OCI-LY7 (cell line): ENCODE measurements around the gene ZKSCAN7. TPM values are rescaled to one million over a fixed set of nuclear protein-coding genes. Genes with fewer than 3 reads are reported as not detected.
"Not testable (repeated sequence)": the region's sequence is repeated elsewhere in the genome, so short reads cannot be mapped to it uniquely, and the experiment has no call there.

Experiments
- BruUV-seq: library from RNA; stranded (reverse); fragments of 400-500 nt; replicated peaks from 2 replicates; lab custom pipeline; 2021; lab: Mats Ljungman, UMichigan
- CTCF ChIA-PET: fragments of 300-600 bp; sonication (Branson Sonifier 250); formaldehyde crosslinking; loops from one replicate; lab custom pipeline; 2022; ENCODE audit warnings: antibody characterized with exemption; ENCODE audit not compliant: unreplicated experiment; lab: Charles Lee
- POLR2A ChIA-PET: fragments of 300-600 bp; sonication (Branson Sonifier 250); formaldehyde crosslinking; loops from one replicate; lab custom pipeline; 2022; ENCODE audit warnings: antibody characterized with exemption; lab: Charles Lee
- DNase-seq: peaks from one replicate; pipeline ENCODE4 v3.0.0-alpha.2; 2015; ENCODE audit warnings: low spot score
- H2AFZ ChIP-seq: fragments of 200-600 bp; sonication (generic), shearing (Covaris generic); 2 replicates; pipeline ENCODE4 v1.6.1; 2014; ENCODE audit warnings: mild to moderate bottlenecking, antibody characterized with exemption, low read length, moderate library complexity
- H3K27ac ChIP-seq: fragments of 200-600 bp; sonication (generic); 2 replicates; pipeline ENCODE4 v1.5.1; 2014; ENCODE audit warnings: mixed run types, low read depth, mild to moderate bottlenecking, moderate library complexity, low read length, inconsistent platforms; ENCODE audit not compliant: poor library complexity, severe bottlenecking
- H3K36me3 ChIP-seq: fragments of 200-600 bp; sonication (generic); 2 replicates; pipeline ENCODE4 v1.6.1; 2014; ENCODE audit warnings: mild to moderate bottlenecking, antibody characterized with exemption, low read length, moderate library complexity, mixed read lengths; ENCODE audit not compliant: insufficient read depth
- H3K4me1 ChIP-seq: fragments of 200-600 bp; sonication (generic); 2 replicates; pipeline ENCODE4 v1.5.1; 2014; ENCODE audit warnings: mild to moderate bottlenecking, low read length; ENCODE audit not compliant: insufficient read depth, poor library complexity, severe bottlenecking
- H3K4me2 ChIP-seq: fragments of 200-600 bp; sonication (generic); 2 replicates; pipeline ENCODE4 v1.6.1; 2014; ENCODE audit warnings: mild to moderate bottlenecking, low read length
- H3K4me3 ChIP-seq: fragments of 200-600 bp; sonication (generic); 2 replicates; pipeline ENCODE4 v1.5.1; 2014; ENCODE audit warnings: mild to moderate bottlenecking, low read depth, low read length; ENCODE audit not compliant: poor library complexity, severe bottlenecking
- H3K79me2 ChIP-seq: fragments of 200-600 bp; sonication (generic); 2 replicates; pipeline ENCODE4 v1.6.1; 2016; ENCODE audit warnings: low read depth, mild to moderate bottlenecking, low read length, moderate library complexity, mixed read lengths; ENCODE audit not compliant: insufficient read depth
- H3K9me2 ChIP-seq: fragments of 200-600 bp; sonication (generic); 2 replicates; pipeline ENCODE4 v1.6.1; 2016; ENCODE audit warnings: mild to moderate bottlenecking, low read length, mixed read lengths; ENCODE audit not compliant: insufficient read depth
- H3K9me3 ChIP-seq: fragments of 200-600 bp; sonication (generic); 2 replicates; pipeline ENCODE4 v1.6.1; 2014; ENCODE audit warnings: mild to moderate bottlenecking, mixed run types, low read length, mixed read lengths
- H4K20me1 ChIP-seq: fragments of 200-600 bp; sonication (generic); 2 replicates; pipeline ENCODE4 v1.6.1; 2014; ENCODE audit warnings: mild to moderate bottlenecking, antibody characterized with exemption, low read length, moderate library complexity, mixed read lengths; ENCODE audit not compliant: insufficient read depth
- EZH2phosphoT487 ChIP-seq: fragments of 200-600 bp; sonication (generic); IDR thresholded peaks from 2 replicates; pipeline ENCODE4 v1.6.1; 2018; ENCODE audit warnings: low read depth, borderline replicate concordance, mild to moderate bottlenecking, mixed run types, antibody characterized with exemption, low read length, moderate library complexity, mixed read lengths
- intact Hi-C: fragments of 100-400 bp; cut with micrococcal nuclease; formaldehyde crosslinking; loops from one replicate; pipeline ENCODE4 v1.10.0; 2022; ENCODE audit not compliant: unreplicated experiment
- total RNA-seq, 2 experiments: library from RNA; depleted of rRNA in 1 of 2; stranded (reverse); fragments of >200 nt in 1 of 2; shearing (Covaris generic) in 1 of 2; gene quantifications; 2 replicates each; pipeline ENCODE4 v1.2.3, GENCODE V29; 2014 to 2022
- TF ChIP-seq, protein P1 (sequence below): fragments of 200-600 bp; sonication (generic); conservative IDR thresholded peaks from 2 replicates; pipeline ENCODE4 v1.5.1; 2014; ENCODE audit warnings: mild to moderate bottlenecking, antibody characterized with exemption, low read length, moderate library complexity, mixed read lengths

ZKSCAN7 gene
- total RNA-seq, 2 experiments from 2014 or later = not detected

DNA sequence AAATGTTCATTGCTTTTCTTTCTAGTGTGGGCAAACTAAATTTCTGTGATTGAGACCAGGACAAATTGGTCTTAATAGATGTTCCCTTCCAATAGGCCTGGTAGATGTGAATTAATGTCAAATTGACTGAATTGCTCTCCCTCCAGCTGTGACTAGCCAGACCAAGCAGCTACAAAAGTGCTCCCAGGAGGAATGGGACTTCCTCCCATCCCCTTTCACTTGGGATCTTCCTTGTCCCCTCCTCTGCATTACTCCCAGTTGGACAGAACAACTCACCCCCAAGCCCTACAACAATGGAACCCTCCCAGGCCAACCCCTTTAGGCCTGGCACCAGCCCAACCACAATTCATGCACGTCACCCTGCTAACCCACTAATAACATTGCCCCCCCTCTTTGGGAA, 19.6 kb upstream of the ZKSCAN7 start:
- ChIA-PET CTCF (no interaction called here), POLR2A (no interaction called here)
- no peak for DNase-seq
- no peaks in the 10 kb centered on the region for H3K4me1 ChIP-seq
- no peaks in the 10 kb centered on the region for H3K36me3 ChIP-seq
- intact Hi-C loops = no loop called here
- H3K9me3 ChIP-seq = no peaks in the 10 kb centered on the region
- no peaks in the 10 kb centered on the region for H3K79me2 ChIP-seq
- H3K4me3 ChIP-seq = no peak overlapping the region
- no peak overlapping the region for H3K27ac ChIP-seq
- H2AFZ ChIP-seq = no peak overlapping the region
- H3K9me2 ChIP-seq = no peaks in the 10 kb centered on the region
- H3K4me2 ChIP-seq = no peak overlapping the region
- BruUV-seq = no TSS peak
- TF ChIP-seq, protein P1, sequence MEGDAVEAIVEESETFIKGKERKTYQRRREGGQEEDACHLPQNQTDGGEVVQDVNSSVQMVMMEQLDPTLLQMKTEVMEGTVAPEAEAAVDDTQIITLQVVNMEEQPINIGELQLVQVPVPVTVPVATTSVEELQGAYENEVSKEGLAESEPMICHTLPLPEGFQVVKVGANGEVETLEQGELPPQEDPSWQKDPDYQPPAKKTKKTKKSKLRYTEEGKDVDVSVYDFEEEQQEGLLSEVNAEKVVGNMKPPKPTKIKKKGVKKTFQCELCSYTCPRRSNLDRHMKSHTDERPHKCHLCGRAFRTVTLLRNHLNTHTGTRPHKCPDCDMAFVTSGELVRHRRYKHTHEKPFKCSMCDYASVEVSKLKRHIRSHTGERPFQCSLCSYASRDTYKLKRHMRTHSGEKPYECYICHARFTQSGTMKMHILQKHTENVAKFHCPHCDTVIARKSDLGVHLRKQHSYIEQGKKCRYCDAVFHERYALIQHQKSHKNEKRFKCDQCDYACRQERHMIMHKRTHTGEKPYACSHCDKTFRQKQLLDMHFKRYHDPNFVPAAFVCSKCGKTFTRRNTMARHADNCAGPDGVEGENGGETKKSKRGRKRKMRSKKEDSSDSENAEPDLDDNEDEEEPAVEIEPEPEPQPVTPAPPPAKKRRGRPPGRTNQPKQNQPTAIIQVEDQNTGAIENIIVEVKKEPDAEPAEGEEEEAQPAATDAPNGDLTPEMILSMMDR = no peak
- TF ChIP-seq EZH2phosphoT487 = no peak
- no peaks in the 10 kb centered on the region for H4K20me1 ChIP-seq

DNA sequence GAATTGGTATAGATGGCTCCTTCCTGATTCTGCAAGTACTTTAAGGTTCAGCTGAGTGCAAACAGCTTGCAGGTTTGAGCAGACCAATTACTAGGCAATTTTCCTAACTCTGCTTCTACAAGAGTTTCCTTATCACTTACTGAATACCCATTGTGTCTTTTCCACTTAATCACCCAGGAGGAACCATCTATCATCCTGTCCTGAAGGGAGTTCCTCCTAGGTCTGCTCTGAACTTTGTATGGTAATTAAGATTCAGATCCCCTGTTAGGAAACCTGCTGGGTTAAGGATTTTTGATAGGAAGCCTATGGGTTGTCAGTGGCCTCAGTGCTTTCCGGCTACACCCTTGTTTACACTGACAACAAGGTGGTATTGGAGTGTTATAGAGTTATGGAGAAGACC, 10.2 kb upstream of the ZKSCAN7 start:
- DNase-seq, CTCF ChIA-PET, H4K20me1 ChIP-seq, H3K79me2 ChIP-seq, H3K27ac ChIP-seq, H2AFZ ChIP-seq, intact Hi-C loops, BruUV-seq, H3K9me3 ChIP-seq, POLR2A ChIA-PET, H3K9me2 ChIP-seq, H3K4me2 ChIP-seq, H3K4me3 ChIP-seq, H3K36me3 ChIP-seq, H3K4me1 ChIP-seq: not testable (repeated sequence)

DNA sequence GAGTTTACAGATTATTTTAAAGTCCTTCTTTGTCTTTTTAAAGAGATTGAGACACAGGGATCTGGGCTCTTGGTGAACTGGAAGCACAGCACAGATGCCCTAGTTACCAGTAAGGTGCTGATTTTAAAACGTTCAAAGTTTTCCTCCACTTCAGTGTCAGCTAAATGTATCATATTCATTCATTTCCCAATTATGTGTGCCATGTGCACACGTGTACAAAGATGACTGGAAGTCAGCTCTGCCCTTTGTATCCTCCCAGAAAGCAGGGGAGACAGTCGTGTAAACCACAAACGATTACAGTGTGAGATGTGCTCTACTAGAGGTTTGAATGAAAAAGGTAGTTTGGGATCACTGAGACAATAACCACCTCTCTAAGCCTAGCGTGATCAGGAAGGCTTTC, 730 bp downstream of the ZKSCAN7 start:
- Histone ChIP-seq H3K27ac (no peak overlapping the region), H3K36me3 (no peaks in the 10 kb centered on the region), H3K4me1 (no peaks in the 10 kb centered on the region), H3K4me3 (no peak overlapping the region), H2AFZ (no peak overlapping the region), H4K20me1 (no peaks in the 10 kb centered on the region), H3K79me2 (no peaks in the 10 kb centered on the region), H3K9me2 (no peaks in the 10 kb centered on the region), H3K4me2 (peak overlapping the region; percentile 44; the same call in 1 of the 2 replicates), H3K9me3 (no peaks in the 10 kb centered on the region)
- no TSS peak for BruUV-seq
- no peak for DNase-seq
- POLR2A ChIA-PET = no interaction called here
- TF ChIP-seq EZH2phosphoT487 = no peak
- TF ChIP-seq, protein P1 = no peak
- intact Hi-C loops = no loop called here
- CTCF ChIA-PET = no interaction called here
